Measurements from ENCODE around the gene STIP1.

DNA sequence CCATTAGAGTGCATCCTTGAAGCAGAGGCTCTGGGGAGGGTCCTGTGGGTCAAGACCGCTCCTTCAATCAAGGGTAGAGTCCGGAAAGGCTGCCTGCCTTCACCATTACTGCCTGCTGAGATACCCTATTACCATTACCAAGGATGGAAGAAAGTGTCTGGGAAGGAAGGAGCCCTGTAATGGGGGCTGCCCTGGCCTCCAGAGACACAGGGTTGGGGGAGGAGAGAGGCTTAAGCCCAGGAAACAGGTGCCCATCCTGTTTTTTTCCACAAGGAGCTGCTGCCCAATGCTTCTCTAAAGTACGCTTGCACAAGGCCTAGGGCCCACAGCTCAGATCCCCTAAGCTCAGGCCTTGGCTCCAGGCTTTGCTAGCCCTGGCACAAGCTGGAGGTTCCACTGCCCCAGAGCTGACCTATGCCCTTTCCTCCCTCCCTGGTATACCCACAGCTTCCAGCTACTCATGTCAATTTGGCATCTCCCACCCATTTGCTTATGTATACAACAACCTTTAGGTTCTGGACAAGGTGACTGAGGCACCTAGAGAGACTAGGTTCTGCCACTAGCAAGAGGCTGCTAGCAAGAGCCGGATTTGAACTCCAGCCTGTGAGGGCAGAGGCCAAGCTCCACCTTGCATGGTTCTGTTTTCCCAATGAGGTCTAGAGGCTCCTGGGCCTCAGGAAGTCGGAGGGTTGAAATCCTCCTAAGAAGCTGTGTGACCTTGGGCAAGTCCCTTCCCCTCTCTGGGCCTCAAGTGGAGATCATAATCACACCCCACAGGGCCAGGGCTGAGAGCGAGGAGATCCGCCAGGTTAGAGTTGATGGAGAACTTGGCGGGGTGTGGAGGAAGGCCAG is 63.8 kb downstream of the STIP1 start:
- TF ChIP-seq, protein P1, sequence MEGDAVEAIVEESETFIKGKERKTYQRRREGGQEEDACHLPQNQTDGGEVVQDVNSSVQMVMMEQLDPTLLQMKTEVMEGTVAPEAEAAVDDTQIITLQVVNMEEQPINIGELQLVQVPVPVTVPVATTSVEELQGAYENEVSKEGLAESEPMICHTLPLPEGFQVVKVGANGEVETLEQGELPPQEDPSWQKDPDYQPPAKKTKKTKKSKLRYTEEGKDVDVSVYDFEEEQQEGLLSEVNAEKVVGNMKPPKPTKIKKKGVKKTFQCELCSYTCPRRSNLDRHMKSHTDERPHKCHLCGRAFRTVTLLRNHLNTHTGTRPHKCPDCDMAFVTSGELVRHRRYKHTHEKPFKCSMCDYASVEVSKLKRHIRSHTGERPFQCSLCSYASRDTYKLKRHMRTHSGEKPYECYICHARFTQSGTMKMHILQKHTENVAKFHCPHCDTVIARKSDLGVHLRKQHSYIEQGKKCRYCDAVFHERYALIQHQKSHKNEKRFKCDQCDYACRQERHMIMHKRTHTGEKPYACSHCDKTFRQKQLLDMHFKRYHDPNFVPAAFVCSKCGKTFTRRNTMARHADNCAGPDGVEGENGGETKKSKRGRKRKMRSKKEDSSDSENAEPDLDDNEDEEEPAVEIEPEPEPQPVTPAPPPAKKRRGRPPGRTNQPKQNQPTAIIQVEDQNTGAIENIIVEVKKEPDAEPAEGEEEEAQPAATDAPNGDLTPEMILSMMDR (conservative IDR thresholded peaks at IDR 0.05): no peak
- no peak for TF ChIP-seq EZH2 (IDR thresholded peaks at IDR 0.05; ENCODE audit: low read depth)
